ENCODE measurements around the gene SLC12A7.

SLC12A7 gene

GRCh38 chr5:1119312-1119831, 7.5 kb upstream of the SLC12A7 start:
- H4K8ac ChIP-seq (ENCODE audit: low read depth, low read length): no peak overlapping the region
- H3K4ac ChIP-seq (ENCODE audit: low read depth, low read length): no peak overlapping the region
- H3K9me3 ChIP-seq (ENCODE audit: insufficient read depth, low read depth, low read length): peaks cover 2% of the 10 kb centered on the region
- no peak overlapping the region for H4K91ac ChIP-seq (ENCODE audit: low read depth, low read length)
- no peak overlapping the region for H3K14ac ChIP-seq (ENCODE audit: low read length)
- WGBS (ENCODE audit: extremely low coverage, insufficient coverage, insufficient read length): no CpG with 5 or more reads among the region's 28 CpGs
- H3K23ac ChIP-seq (ENCODE audit: low read length): no peak overlapping the region
- H2BK12ac ChIP-seq (ENCODE audit: low read length): no peak overlapping the region
- no peak overlapping the region for H2BK5ac ChIP-seq (ENCODE audit: low read depth, low read length, poor library complexity)
- no peak overlapping the region for H3K18ac ChIP-seq (ENCODE audit: low read length)
- H2AK5ac ChIP-seq (ENCODE audit: low read length): no peak overlapping the region
- H3K79me1 ChIP-seq (ENCODE audit: low read length): no peaks in the 10 kb centered on the region
- no peaks in the 10 kb centered on the region for H3K27me3 ChIP-seq (ENCODE audit: insufficient read depth, low read length)
- no peak overlapping the region for H3K9ac ChIP-seq (ENCODE audit: low read length)
- H2BK120ac ChIP-seq (ENCODE audit: insufficient read depth, low read length, poor library complexity): no peak overlapping the region
- H3K4me1 ChIP-seq (ENCODE audit: control insufficient read depth in 1 of 2, insufficient read depth in 2 of 2, low read length in 2 of 2): no peaks in the 10 kb centered on the region
- no peak overlapping the region for H3K27ac ChIP-seq (ENCODE audit: low read depth, low read length)
- H3K36me3 ChIP-seq (ENCODE audit: control insufficient read depth in 1 of 2, insufficient read depth in 2 of 2, low read length in 2 of 2): no peaks in the 10 kb centered on the region
- H3K79me2 ChIP-seq (ENCODE audit: control insufficient read depth, insufficient read depth, low read length, poor library complexity): no peaks in the 10 kb centered on the region
- no peak overlapping the region for H4K12ac ChIP-seq (ENCODE audit: low read depth, low read length)
- H2AFZ ChIP-seq (ENCODE audit: insufficient read depth, low read length, poor library complexity): no peak overlapping the region
- no peak for DNase-seq
- H3K4me2 ChIP-seq (ENCODE audit: low read length): no peak overlapping the region
- H3K4me3 ChIP-seq (ENCODE audit: low read depth, low read length): no peak overlapping the region

- no peak overlapping the region for H2AK5ac ChIP-seq (ENCODE audit: low read length)
- no peaks in the 10 kb centered on the region for H3K4me1 ChIP-seq (ENCODE audit: control insufficient read depth in 1 of 2, insufficient read depth in 2 of 2, low read length in 2 of 2)
- no peak overlapping the region for H2BK120ac ChIP-seq (ENCODE audit: insufficient read depth, low read length, poor library complexity)
- no peak overlapping the region for H3K27ac ChIP-seq (ENCODE audit: low read depth, low read length)
- H2BK5ac ChIP-seq (ENCODE audit: low read depth, low read length, poor library complexity): no peak overlapping the region
- H4K91ac ChIP-seq (ENCODE audit: low read depth, low read length): no peak overlapping the region
- no peaks in the 10 kb centered on the region for H3K27me3 ChIP-seq (ENCODE audit: insufficient read depth, low read length)
- H2BK12ac ChIP-seq (ENCODE audit: low read length): no peak overlapping the region
- no peak overlapping the region for H3K14ac ChIP-seq (ENCODE audit: low read length)
- no peak overlapping the region for H3K4me3 ChIP-seq (ENCODE audit: low read depth, low read length)
- DNase-seq: no peak
- H4K12ac ChIP-seq (ENCODE audit: low read depth, low read length): no peak overlapping the region
- WGBS (ENCODE audit: extremely low coverage, insufficient coverage, insufficient read length): no CpG with 5 or more reads among the region's 15 CpGs
- no peak overlapping the region for H2AFZ ChIP-seq (ENCODE audit: insufficient read depth, low read length, poor library complexity)
- no peaks in the 10 kb centered on the region for H3K9me3 ChIP-seq (ENCODE audit: insufficient read depth, low read depth, low read length)
- no peak overlapping the region for H3K9ac ChIP-seq (ENCODE audit: low read length)
- no peak overlapping the region for H3K18ac ChIP-seq (ENCODE audit: low read length)
- no peak overlapping the region for H3K4ac ChIP-seq (ENCODE audit: low read depth, low read length)
- H3K4me2 ChIP-seq (ENCODE audit: low read length): no peak overlapping the region
- H3K36me3 ChIP-seq (ENCODE audit: control insufficient read depth in 1 of 2, insufficient read depth in 2 of 2, low read length in 2 of 2): no peaks in the 10 kb centered on the region
- no peak overlapping the region for H3K23ac ChIP-seq (ENCODE audit: low read length)
- no peaks in the 10 kb centered on the region for H3K79me1 ChIP-seq (ENCODE audit: low read length)
- H4K8ac ChIP-seq (ENCODE audit: low read depth, low read length): no peak overlapping the region
- H3K79me2 ChIP-seq (ENCODE audit: control insufficient read depth, insufficient read depth, low read length, poor library complexity): no peaks in the 10 kb centered on the region
Observed at GRCh38 chr5:1118738-1119137, 6.9 kb upstream of the SLC12A7 start.

GRCh38 chr5:1118231-1118698, 6.4 kb upstream of the SLC12A7 start:
- Histone ChIP-seq H3K4me3 (ENCODE audit: low read depth, low read length) (no peak overlapping the region), H2BK120ac (ENCODE audit: insufficient read depth, low read length, poor library complexity) (no peak overlapping the region), H2AFZ (ENCODE audit: insufficient read depth, low read length, poor library complexity) (no peak overlapping the region), H3K18ac (ENCODE audit: low read length) (no peak overlapping the region), H3K4me1 (ENCODE audit: control insufficient read depth in 1 of 2, insufficient read depth in 2 of 2, low read length in 2 of 2) (no peaks in the 10 kb centered on the region), H3K9me3 (ENCODE audit: insufficient read depth, low read depth, low read length) (no peaks in the 10 kb centered on the region), H3K27ac (ENCODE audit: low read depth, low read length) (no peak overlapping the region), H3K79me2 (ENCODE audit: control insufficient read depth, insufficient read depth, low read length, poor library complexity) (no peaks in the 10 kb centered on the region), H2BK12ac (ENCODE audit: low read length) (no peak overlapping the region), H4K91ac (ENCODE audit: low read depth, low read length) (no peak overlapping the region), H2BK5ac (ENCODE audit: low read depth, low read length, poor library complexity) (no peak overlapping the region), H3K79me1 (ENCODE audit: low read length) (no peaks in the 10 kb centered on the region), H3K4ac (ENCODE audit: low read depth, low read length) (no peak overlapping the region), H2AK5ac (ENCODE audit: low read length) (no peak overlapping the region), H3K36me3 (ENCODE audit: control insufficient read depth in 1 of 2, insufficient read depth in 2 of 2, low read length in 2 of 2) (no peaks in the 10 kb centered on the region), H3K23ac (ENCODE audit: low read length) (no peak overlapping the region), H4K12ac (ENCODE audit: low read depth, low read length) (no peak overlapping the region), H4K8ac (ENCODE audit: low read depth, low read length) (no peak overlapping the region), H3K14ac (ENCODE audit: low read length) (no peak overlapping the region), H3K4me2 (ENCODE audit: low read length) (no peak overlapping the region), H3K27me3 (ENCODE audit: insufficient read depth, low read length) (no peaks in the 10 kb centered on the region), H3K9ac (ENCODE audit: low read length) (no peak overlapping the region)
- DNase-seq: no peak
- no CpG with 5 or more reads among the region's 16 CpGs for whole genome bisulfite sequencing (ENCODE audit: extremely low coverage, insufficient coverage, insufficient read length)

GRCh38 chr5:1116977-1117376, 5.1 kb upstream of the SLC12A7 start:
- Histone ChIP-seq H3K79me2 (ENCODE audit: control insufficient read depth, insufficient read depth, low read length, poor library complexity) (no peaks in the 10 kb centered on the region), H3K9ac (ENCODE audit: low read length) (no peak overlapping the region), H4K8ac (ENCODE audit: low read depth, low read length) (no peak overlapping the region), H3K14ac (ENCODE audit: low read length) (no peak overlapping the region), H3K9me3 (ENCODE audit: insufficient read depth, low read depth, low read length) (no peaks in the 10 kb centered on the region), H3K4ac (ENCODE audit: low read depth, low read length) (no peak overlapping the region), H2AK5ac (ENCODE audit: low read length) (no peak overlapping the region), H3K27me3 (ENCODE audit: insufficient read depth, low read length) (no peaks in the 10 kb centered on the region), H2BK120ac (ENCODE audit: insufficient read depth, low read length, poor library complexity) (no peak overlapping the region), H3K23ac (ENCODE audit: low read length) (no peak overlapping the region), H3K36me3 (ENCODE audit: control insufficient read depth in 1 of 2, insufficient read depth in 2 of 2, low read length in 2 of 2) (no peaks in the 10 kb centered on the region), H3K18ac (ENCODE audit: low read length) (no peak overlapping the region), H3K27ac (ENCODE audit: low read depth, low read length) (no peak overlapping the region), H3K4me1 (ENCODE audit: control insufficient read depth in 1 of 2, insufficient read depth in 2 of 2, low read length in 2 of 2) (peaks cover 0 to 1% of the 10 kb centered on the region in 2 experiments), H3K79me1 (ENCODE audit: low read length) (no peaks in the 10 kb centered on the region), H2AFZ (ENCODE audit: insufficient read depth, low read length, poor library complexity) (no peak overlapping the region), H4K12ac (ENCODE audit: low read depth, low read length) (no peak overlapping the region), H4K91ac (ENCODE audit: low read depth, low read length) (no peak overlapping the region), H2BK12ac (ENCODE audit: low read length) (no peak overlapping the region), H3K4me3 (ENCODE audit: low read depth, low read length) (no peak overlapping the region), H2BK5ac (ENCODE audit: low read depth, low read length, poor library complexity) (no peak overlapping the region), H3K4me2 (ENCODE audit: low read length) (no peak overlapping the region)
- no CpG with 5 or more reads among the region's 15 CpGs for WGBS (ENCODE audit: extremely low coverage, insufficient coverage, insufficient read length)
- DNase-seq: no peak

All from trophoblast cell (in vitro differentiated cells and primary cell).